ENCODE results near the gene MALL. TPM values are rescaled to one million over a fixed set of nuclear protein-coding genes. Genes with fewer than 3 reads are reported as not detected.
"Not testable (repeated sequence)": the region's sequence is repeated elsewhere in the genome, so short reads cannot be mapped to it uniquely, and the experiment has no call there.

Gene MALL
- total and polyA plus RNA-seq, 4 donors: 6.2 to 32.8 (median 20.8) TPM

DNA sequence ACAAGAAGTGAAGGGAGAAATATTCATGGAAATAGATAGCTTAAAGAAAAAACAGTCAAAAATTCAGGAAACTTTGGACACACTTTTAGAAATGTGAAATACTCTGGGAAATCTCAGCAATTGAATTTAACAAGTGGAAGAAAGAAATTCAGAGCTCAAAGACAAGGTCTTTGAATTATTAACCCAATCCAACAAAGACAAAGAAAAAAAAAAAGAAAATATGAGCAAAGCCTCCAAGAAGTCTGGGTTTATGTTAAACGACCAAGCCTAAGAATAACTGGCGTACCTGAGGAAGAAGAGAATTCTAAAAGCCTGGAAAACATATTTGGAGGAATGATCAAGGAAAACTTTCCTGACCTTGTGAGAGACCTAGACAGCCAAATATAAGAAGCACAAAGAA is 7.3 kb downstream of the MALL start:
- H3K4me3 ChIP-seq (ENCODE audit: low read length in 2 of 2); ATAC-seq (ENCODE audit: low FRiP score); H3K9me3 ChIP-seq (ENCODE audit: control insufficient read depth, low read length); H3K36me3 ChIP-seq (ENCODE audit: control insufficient read depth in 1 of 2, insufficient read depth in 2 of 2, low read length in 1 of 2); DNase-seq; H3K4me1 ChIP-seq (ENCODE audit: control insufficient read depth in 1 of 2, insufficient read depth in 2 of 2, low read length in 2 of 2); H3K27me3 ChIP-seq (ENCODE audit: control insufficient read depth in 1 of 2, insufficient read depth in 2 of 2, low read length in 1 of 2); H3K27ac ChIP-seq (ENCODE audit: low read depth in 1 of 2, low read length in 2 of 2); intact Hi-C loops (cut with DNase I): not testable (repeated sequence)
- WGBS, 2 donors: 90 to 94% methylated on average over 2 of the region's 2 CpGs

DNA sequence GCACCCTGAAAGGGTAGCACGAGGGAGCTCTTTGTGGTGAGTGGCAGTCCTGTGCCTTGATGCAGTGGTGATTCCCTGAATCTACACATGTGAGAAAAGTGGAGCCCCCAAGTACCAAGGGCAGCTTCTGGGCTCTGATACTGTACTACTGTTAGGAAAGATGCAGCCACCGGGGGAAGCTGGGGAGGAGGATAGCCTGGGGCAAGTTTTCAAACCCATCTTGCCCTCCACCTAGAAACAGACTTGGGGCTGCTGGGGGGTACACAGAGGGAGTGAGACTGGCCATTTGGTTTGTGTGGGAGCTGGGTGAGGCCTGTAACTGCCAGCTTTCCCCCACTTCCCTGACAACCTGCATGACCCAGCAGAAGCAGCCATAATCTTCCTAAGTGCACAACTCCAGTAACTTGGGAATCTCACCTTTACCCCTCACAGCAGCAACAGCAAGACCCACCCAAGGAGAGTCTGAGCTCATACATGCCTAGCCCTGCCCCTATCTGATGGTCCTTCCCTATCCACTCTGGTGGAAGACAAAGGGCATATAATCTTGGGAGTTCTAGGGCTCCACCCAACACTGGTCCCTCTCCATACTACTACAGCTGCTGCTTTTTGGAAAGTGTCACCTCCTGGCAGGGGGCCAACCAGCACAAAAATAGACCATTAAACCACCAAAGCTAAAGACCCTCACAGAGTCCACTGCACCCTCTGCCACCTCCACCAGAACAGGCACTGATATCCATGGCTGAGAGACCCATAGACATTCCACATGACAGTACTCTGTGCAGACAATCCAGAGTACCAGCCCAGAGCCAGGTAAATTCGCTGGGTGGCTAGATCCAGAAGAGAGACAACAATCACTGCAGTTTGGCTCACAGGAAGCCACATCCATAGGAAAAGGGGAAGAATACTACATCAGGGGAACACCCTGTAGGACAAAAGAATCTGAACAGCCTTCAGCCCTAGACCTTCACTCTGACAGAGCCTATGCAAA is 8.2 kb downstream of the MALL start:
- ATAC-seq (ENCODE audit: low FRiP score) (no peak), DNase-seq (no peak)
- intact Hi-C loops (cut with DNase I): no loop called here
- no peaks in the 10 kb centered on the region for H3K27me3 ChIP-seq (ENCODE audit: control insufficient read depth in 1 of 2, insufficient read depth in 2 of 2, low read length in 1 of 2)
- no peak overlapping the region for H3K4me3 ChIP-seq (ENCODE audit: low read length in 2 of 2)
- peak overlapping the region; percentile 38 to 69 for H3K27ac ChIP-seq (ENCODE audit: low read depth in 1 of 2, low read length in 2 of 2)
- WGBS, 2 donors: 96% methylated on average over 3 of the region's 3 CpGs
- H3K9me3 ChIP-seq (ENCODE audit: control insufficient read depth, low read length): no peaks in the 10 kb centered on the region
- H3K4me1 ChIP-seq (ENCODE audit: control insufficient read depth in 1 of 2, insufficient read depth in 2 of 2, low read length in 2 of 2): peaks cover 2 to 11% of the 10 kb centered on the region in 2 donors
- H3K36me3 ChIP-seq (ENCODE audit: control insufficient read depth in 1 of 2, insufficient read depth in 2 of 2, low read length in 1 of 2): no peaks in the 10 kb centered on the region

DNA sequence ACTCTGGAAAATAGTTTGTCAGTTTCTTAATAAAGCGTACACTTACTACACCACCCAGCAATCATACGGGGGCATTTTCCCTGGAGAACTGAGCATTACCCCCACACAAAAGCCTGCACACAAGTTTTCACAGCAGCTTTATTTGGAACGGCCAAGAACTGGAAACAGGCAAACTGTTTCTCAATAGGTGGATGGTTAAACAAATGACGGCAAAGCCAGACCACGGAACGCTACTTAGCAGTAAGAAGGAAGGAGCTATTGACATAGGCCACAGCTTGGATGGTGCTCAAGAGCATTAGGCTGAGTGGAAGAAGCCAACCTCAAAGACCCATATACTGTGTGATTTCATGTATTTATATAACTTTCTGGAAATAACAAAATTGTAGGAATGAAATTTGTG is 9.0 kb downstream of the MALL start:
- 14 to 24% methylated on average over 6 of the region's 6 CpGs for WGBS, 2 donors
- peak overlapping the region; percentile 34 to 69 for H3K27ac ChIP-seq (ENCODE audit: low read depth in 1 of 2, low read length in 2 of 2)
- H3K4me3 ChIP-seq (ENCODE audit: low read length in 2 of 2): no peak overlapping the region
- DNase-seq (no peak), ATAC-seq (ENCODE audit: low FRiP score) (no peak)
- H3K27me3 ChIP-seq (ENCODE audit: control insufficient read depth in 1 of 2, insufficient read depth in 2 of 2, low read length in 1 of 2): no peaks in the 10 kb centered on the region
- H3K36me3 ChIP-seq (ENCODE audit: control insufficient read depth in 1 of 2, insufficient read depth in 2 of 2, low read length in 1 of 2): no peaks in the 10 kb centered on the region
- H3K4me1 ChIP-seq (ENCODE audit: control insufficient read depth in 1 of 2, insufficient read depth in 2 of 2, low read length in 2 of 2): peaks cover 5 to 18% of the 10 kb centered on the region in 2 donors
- intact Hi-C loops (cut with DNase I): no loop called here
- no peaks in the 10 kb centered on the region for H3K9me3 ChIP-seq (ENCODE audit: control insufficient read depth, low read length)

DNA sequence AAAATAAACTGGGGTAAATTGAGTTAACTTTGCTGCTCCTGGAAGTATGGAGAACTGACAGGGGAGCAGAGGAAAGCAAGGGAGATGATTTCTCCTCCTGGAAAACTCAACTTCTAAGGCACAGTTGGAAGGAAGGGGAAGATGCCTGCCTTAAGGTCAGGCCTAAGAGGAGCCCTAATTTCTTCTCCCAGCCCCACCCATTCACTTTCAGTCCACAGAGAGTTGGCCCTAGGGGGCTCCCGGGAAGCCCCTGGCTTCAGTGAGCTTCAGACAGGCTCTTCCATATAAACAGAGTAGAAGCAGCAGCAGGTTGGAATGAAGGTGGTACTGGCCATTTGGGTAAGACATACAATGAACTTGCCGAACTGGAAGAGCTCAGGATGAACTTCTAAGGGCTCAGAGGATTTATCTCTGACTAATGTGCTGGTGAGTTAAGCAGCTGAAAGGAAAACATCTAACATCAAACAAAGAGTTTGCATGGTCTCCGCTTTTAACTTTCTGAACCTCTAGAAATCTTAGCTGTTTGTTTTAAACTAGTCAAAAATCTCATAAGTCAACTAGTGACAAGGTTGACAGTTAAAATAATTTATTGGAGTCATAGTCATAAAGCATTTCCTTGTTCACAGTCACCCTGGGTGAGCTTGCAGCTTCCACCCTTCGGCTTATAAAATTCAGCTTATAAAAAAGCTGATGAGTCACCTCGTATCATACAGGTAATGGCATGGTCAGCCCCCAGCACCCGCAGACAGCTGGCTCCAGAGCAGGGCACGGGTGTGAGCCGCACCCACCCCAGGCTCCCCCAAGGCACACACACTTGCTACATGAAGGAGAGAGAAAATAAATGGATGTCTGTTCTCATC is 9.8 kb downstream of the MALL start:
- 19 to 30% methylated on average over 8 of the region's 8 CpGs for WGBS, 2 donors
- H3K9me3 ChIP-seq (ENCODE audit: control insufficient read depth, low read length): no peaks in the 10 kb centered on the region
- peaks cover 5 to 18% of the 10 kb centered on the region in 2 donors for H3K4me1 ChIP-seq (ENCODE audit: control insufficient read depth in 1 of 2, insufficient read depth in 2 of 2, low read length in 2 of 2)
- peak overlapping the region; percentile 61 to 76 for H3K27ac ChIP-seq (ENCODE audit: low read depth in 1 of 2, low read length in 2 of 2)
- H3K4me3 ChIP-seq (ENCODE audit: low read length in 2 of 2): no peak overlapping the region
- no peak for ATAC-seq (ENCODE audit: low FRiP score)
- intact Hi-C loops (cut with DNase I): no loop called here
- no peaks in the 10 kb centered on the region for H3K36me3 ChIP-seq (ENCODE audit: control insufficient read depth in 1 of 2, insufficient read depth in 2 of 2, low read length in 1 of 2)
- H3K27me3 ChIP-seq (ENCODE audit: control insufficient read depth in 1 of 2, insufficient read depth in 2 of 2, low read length in 1 of 2): no peaks in the 10 kb centered on the region
- DNase-seq: no peak

DNA sequence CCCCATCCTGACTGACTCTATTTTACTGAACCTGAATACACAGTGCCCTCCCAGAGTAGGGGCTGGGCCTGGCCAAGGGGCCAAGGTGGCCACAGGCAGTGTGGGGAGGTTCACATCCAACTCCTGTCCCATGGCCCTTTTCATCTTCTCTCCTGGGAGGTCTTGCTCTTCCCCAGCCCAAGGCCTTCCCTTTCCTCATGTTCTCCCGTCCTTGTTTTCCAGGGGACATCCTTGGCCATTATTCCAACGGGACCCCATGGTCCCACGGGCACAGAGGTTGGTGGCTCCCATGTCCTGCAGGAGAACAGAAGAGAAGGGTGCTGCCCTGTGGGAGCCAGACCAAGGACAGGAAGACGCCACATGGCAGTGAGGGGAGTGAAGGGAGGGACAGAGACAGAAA is 10.4 kb downstream of the MALL start:
- DNase-seq (no peak), ATAC-seq (ENCODE audit: low FRiP score) (no peak)
- peaks cover 5 to 18% of the 10 kb centered on the region in 2 donors for H3K4me1 ChIP-seq (ENCODE audit: control insufficient read depth in 1 of 2, insufficient read depth in 2 of 2, low read length in 2 of 2)
- no peaks in the 10 kb centered on the region for H3K36me3 ChIP-seq (ENCODE audit: control insufficient read depth in 1 of 2, insufficient read depth in 2 of 2, low read length in 1 of 2)
- H3K9me3 ChIP-seq (ENCODE audit: control insufficient read depth, low read length): no peaks in the 10 kb centered on the region
- H3K27ac ChIP-seq (ENCODE audit: low read depth in 1 of 2, low read length in 2 of 2): peak overlapping the region in 1 of 2 donors; percentile 76
- no peaks in the 10 kb centered on the region for H3K27me3 ChIP-seq (ENCODE audit: control insufficient read depth in 1 of 2, insufficient read depth in 2 of 2, low read length in 1 of 2)
- intact Hi-C loops (cut with DNase I): no loop called here
- no peak overlapping the region for H3K4me3 ChIP-seq (ENCODE audit: low read length in 2 of 2)
- WGBS, 2 donors: 93 to 95% methylated on average over 4 of the region's 4 CpGs

DNA sequence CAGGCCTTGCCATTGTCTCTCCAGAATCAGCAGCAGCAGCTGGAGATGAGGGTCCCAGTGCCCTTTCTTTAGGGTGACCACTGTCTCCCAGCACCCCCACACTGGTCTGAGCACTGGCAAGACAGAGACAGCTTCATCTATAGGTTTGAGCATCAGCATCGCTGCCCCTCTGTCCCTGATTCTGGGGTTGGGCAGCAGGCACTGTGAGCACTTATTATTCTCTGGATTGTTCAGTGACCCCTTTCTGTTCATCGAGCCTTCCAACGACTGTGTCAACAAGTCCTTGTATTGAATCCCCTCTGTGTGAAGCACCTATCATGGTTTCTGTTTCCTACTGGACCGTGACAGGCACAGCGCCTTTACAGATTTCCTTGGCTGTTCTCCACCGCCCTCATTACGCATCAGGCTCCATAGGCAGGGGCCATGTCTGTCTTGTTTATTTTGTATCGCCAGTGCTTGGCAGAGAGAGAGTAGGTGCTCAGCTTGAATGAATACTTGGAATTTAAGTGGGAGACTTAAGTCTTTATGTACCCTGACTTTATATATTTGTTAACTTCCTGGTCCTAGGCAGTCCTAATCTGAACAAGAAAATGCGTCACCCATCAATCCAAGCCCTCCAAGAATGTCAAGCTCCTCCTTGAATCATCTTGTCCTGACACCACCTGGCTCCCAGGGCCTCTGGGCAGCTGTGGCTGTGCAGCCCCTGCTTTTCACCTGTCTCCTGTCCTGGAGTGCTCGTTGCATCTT is 11.4 kb downstream of the MALL start:
- Histone ChIP-seq H3K36me3 (ENCODE audit: control insufficient read depth in 1 of 2, insufficient read depth in 2 of 2, low read length in 1 of 2) (no peaks in the 10 kb centered on the region), H3K27me3 (ENCODE audit: control insufficient read depth in 1 of 2, insufficient read depth in 2 of 2, low read length in 1 of 2) (no peaks in the 10 kb centered on the region), H3K27ac (ENCODE audit: low read depth in 1 of 2, low read length in 2 of 2) (no peak overlapping the region), H3K4me3 (ENCODE audit: low read length in 2 of 2) (no peak overlapping the region), H3K4me1 (ENCODE audit: control insufficient read depth in 1 of 2, insufficient read depth in 2 of 2, low read length in 2 of 2) (peaks cover 5 to 18% of the 10 kb centered on the region in 2 donors), H3K9me3 (ENCODE audit: control insufficient read depth, low read length) (no peaks in the 10 kb centered on the region)
- ATAC-seq (ENCODE audit: low FRiP score) (no peak), DNase-seq (no peak)
- intact Hi-C loops (cut with DNase I): no loop called here
- 94 to 96% methylated on average over 10 of the region's 10 CpGs for WGBS, 2 donors

DNA sequence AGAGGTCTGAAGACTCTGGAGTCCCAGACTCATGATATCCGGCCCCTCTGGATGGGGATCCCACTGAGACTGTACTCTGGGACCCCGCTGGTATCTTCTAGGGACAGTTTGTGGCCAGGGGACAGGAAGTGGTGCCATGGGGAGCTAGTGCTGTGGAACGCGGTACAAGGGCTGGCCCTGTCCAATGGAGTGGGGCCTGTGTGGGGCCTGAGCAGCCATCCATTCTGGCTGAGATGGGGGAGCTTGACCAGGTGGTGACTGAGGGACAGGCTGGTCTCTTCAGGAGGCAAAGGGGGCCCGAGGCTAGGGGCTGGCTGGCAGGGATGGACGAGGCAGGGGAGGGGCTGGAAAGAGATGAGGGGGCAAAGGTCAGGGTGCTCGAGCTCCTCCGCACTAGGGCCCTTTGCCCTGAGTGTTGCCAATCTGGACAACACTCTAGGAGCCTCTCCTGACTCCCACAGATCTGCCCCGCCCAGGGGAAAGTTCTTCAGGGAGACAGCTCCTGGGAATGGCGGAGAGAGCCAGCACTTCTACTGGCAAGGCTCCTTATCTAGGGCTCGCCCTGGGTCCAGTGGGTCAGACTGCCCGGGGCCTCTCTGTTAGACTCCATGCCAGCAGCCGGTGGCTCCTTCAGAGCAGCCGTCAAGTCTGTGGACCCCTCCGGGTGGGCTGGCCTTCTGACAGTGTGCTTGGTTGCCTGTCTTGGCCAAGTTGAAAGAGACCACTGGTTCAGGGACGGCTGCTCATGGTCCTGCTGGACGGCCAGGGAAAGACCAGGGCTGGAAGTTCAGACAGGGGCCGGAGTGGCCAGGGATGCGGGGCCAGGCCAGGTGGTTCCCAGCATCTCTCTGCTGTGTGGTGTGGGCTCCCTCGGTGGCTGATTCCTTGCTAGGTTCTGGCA is 12.3 kb downstream of the MALL start:
- Histone ChIP-seq H3K36me3 (ENCODE audit: control insufficient read depth in 1 of 2, insufficient read depth in 2 of 2, low read length in 1 of 2) (no peaks in the 10 kb centered on the region), H3K9me3 (ENCODE audit: control insufficient read depth, low read length) (no peaks in the 10 kb centered on the region), H3K27ac (ENCODE audit: low read depth in 1 of 2, low read length in 2 of 2) (no peak overlapping the region), H3K4me1 (ENCODE audit: control insufficient read depth in 1 of 2, insufficient read depth in 2 of 2, low read length in 2 of 2) (peaks cover 5 to 18% of the 10 kb centered on the region in 2 donors), H3K27me3 (ENCODE audit: control insufficient read depth in 1 of 2, insufficient read depth in 2 of 2, low read length in 1 of 2) (no peaks in the 10 kb centered on the region), H3K4me3 (ENCODE audit: low read length in 2 of 2) (no peak overlapping the region)
- 88 to 91% methylated on average over 18 to 20 of the region's 20 CpGs for WGBS, 2 donors
- ATAC-seq (ENCODE audit: low FRiP score) (no peak), DNase-seq (no peak)
- intact Hi-C loops (cut with DNase I): no loop called here

Measured in aorta (tissue), 5 donors.